Urinary bladder (tissue), 4 donors: ENCODE measurements around the gene ZNF81. TPM values are rescaled to one million over a fixed set of nuclear protein-coding genes. Genes with fewer than 3 reads are reported as not detected.
"Not testable (repeated sequence)": the region's sequence is repeated elsewhere in the genome, so short reads cannot be mapped to it uniquely, and the experiment has no call there.

Source experiments
- DNase-seq: peaks from one replicate; pipeline ENCODE4 v3.0.0-alpha.2; 2015; ENCODE audit errors: extremely low spot score
- H3K27ac ChIP-seq: one replicate; pipeline ENCODE4 v1.5.1; 2013; ENCODE audit warnings: low read depth, mild to moderate bottlenecking, moderate library complexity
- H3K36me3 ChIP-seq: one replicate; pipeline ENCODE4 v1.6.1; 2013; ENCODE audit warnings: mild to moderate bottlenecking, moderate library complexity; ENCODE audit not compliant: insufficient read depth
- H3K4me1 ChIP-seq: one replicate; pipeline ENCODE4 v1.6.1; 2013; ENCODE audit warnings: mild to moderate bottlenecking, moderate library complexity; ENCODE audit not compliant: insufficient read depth
- H3K4me3 ChIP-seq: one replicate; pipeline ENCODE4 v1.5.1; 2013; ENCODE audit warnings: low read depth, low read length
- WGBS: extraction: QIAGEN DNeasy Blood & Tissue Kit; methylation state at CpG from one replicate; pipeline ENCODE4 v1.1.7; 2013; 5-methylcytosine and 5-hydroxymethylcytosine counted together
- polyA plus RNA-seq: library from polyadenylated mRNA; stranded (reverse); fragments of 200-250 nt; gene quantifications from one replicate; pipeline ENCODE4 v1.2.3, GENCODE V29; 2013
- total RNA-seq: library from RNA; depleted of rRNA; stranded (reverse); fragments of >200 nt; gene quantifications from one replicate; pipeline ENCODE4 v1.2.3, GENCODE V29; 2014
- donor health status: healthy with polysubstance abuse.
- donor health status: healthy.

ZNF81 gene
- total and polyA plus RNA-seq, 2 donors = 2.0 to 14.4 TPM

GRCh38 chrX:47815901-47816845 lies 20.5 kb upstream of the ZNF81 start:
- Histone ChIP-seq H3K27ac (no peak overlapping the region), H3K36me3 (no peaks in the 10 kb centered on the region), H3K4me1 (no peaks in the 10 kb centered on the region), H3K4me3 (no peak overlapping the region)
- WGBS = 44% methylated on average over 4 of the region's 4 CpGs
- no peak for DNase-seq

GRCh38 chrX:47817421-47817820 lies 19.3 kb upstream of the ZNF81 start:
- H3K4me1 ChIP-seq = no peaks in the 10 kb centered on the region
- WGBS = 13% methylated on average over 1 of the region's 1 CpG

GRCh38 chrX:47817897-47818296 lies 18.8 kb upstream of the ZNF81 start:
- WGBS = 88% methylated on average over 1 of the region's 1 CpG
- H3K4me3 ChIP-seq = no peak overlapping the region

More at GRCh38 chrX:47817421-47817820, 19.3 kb upstream of the ZNF81 start:
- no peaks in the 10 kb centered on the region for H3K36me3 ChIP-seq
- no peak overlapping the region for H3K27ac ChIP-seq
- no peak overlapping the region for H3K4me3 ChIP-seq
- no peak for DNase-seq

GRCh38 chrX:47828984-47829383 lies 7.7 kb upstream of the ZNF81 start:
- DNase-seq = no peak
- Histone ChIP-seq H3K27ac (no peak overlapping the region), H3K36me3 (no peaks in the 10 kb centered on the region), H3K4me1 (no peaks in the 10 kb centered on the region), H3K4me3 (no peak overlapping the region)
- 84% methylated on average over 1 of the region's 1 CpG for WGBS

More at GRCh38 chrX:47817897-47818296, 18.8 kb upstream of the ZNF81 start:
- Histone ChIP-seq H3K4me1 (no peaks in the 10 kb centered on the region), H3K27ac (no peak overlapping the region), H3K36me3 (no peaks in the 10 kb centered on the region)
- no peak for DNase-seq

- DNase-seq = no peak
- H3K4me1 ChIP-seq = no peaks in the 10 kb centered on the region
- no peaks in the 10 kb centered on the region for H3K36me3 ChIP-seq
- WGBS = 34% methylated on average over 2 of the region's 2 CpGs
- no peak overlapping the region for H3K4me3 ChIP-seq
- H3K27ac ChIP-seq = no peak overlapping the region
Observed at GRCh38 chrX:47831788-47832187, 4.9 kb upstream of the ZNF81 start.

- Histone ChIP-seq H3K4me1 (no peaks in the 10 kb centered on the region), H3K4me3 (no peak overlapping the region), H3K27ac (no peak overlapping the region), H3K36me3 (no peaks in the 10 kb centered on the region)
- DNase-seq = no peak
- WGBS = 88% methylated on average over 1 of the region's 1 CpG
Observed at GRCh38 chrX:47838361-47838760, 1.7 kb downstream of the ZNF81 start.

- DNase-seq = no peak
- WGBS = 88% methylated on average over 4 of the region's 4 CpGs
- Histone ChIP-seq H3K4me1 (no peaks in the 10 kb centered on the region), H3K36me3 (no peaks in the 10 kb centered on the region), H3K4me3 (no peak overlapping the region), H3K27ac (no peak overlapping the region)
Observed at GRCh38 chrX:47840111-47840510, 3.4 kb downstream of the ZNF81 start.

- WGBS = 97% methylated on average over 1 of the region's 1 CpG
Observed at GRCh38 chrX:47843363-47843762, 6.7 kb downstream of the ZNF81 start.

GRCh38 chrX:47844117-47844516 lies 7.4 kb downstream of the ZNF81 start:
- 98% methylated on average over 1 of the region's 1 CpG for WGBS
- H3K4me1 ChIP-seq = no peaks in the 10 kb centered on the region
- DNase-seq = no peak
- H3K36me3 ChIP-seq = no peaks in the 10 kb centered on the region
- no peak overlapping the region for H3K27ac ChIP-seq
- no peak overlapping the region for H3K4me3 ChIP-seq

More at GRCh38 chrX:47843363-47843762, 6.7 kb downstream of the ZNF81 start:
- DNase-seq = no peak
- Histone ChIP-seq H3K4me3 (no peak overlapping the region), H3K27ac (no peak overlapping the region), H3K4me1 (no peaks in the 10 kb centered on the region), H3K36me3 (no peaks in the 10 kb centered on the region)

GRCh38 chrX:47846040-47846439 lies 9.3 kb downstream of the ZNF81 start:
- no peak for DNase-seq
- Histone ChIP-seq H3K36me3 (no peaks in the 10 kb centered on the region), H3K27ac (no peak overlapping the region), H3K4me3 (no peak overlapping the region), H3K4me1 (no peaks in the 10 kb centered on the region)
- WGBS = 64% methylated on average over 7 of the region's 7 CpGs

- no peak for DNase-seq
- H3K36me3 ChIP-seq = no peaks in the 10 kb centered on the region
- no peaks in the 10 kb centered on the region for H3K4me1 ChIP-seq
- no peak overlapping the region for H3K4me3 ChIP-seq
- WGBS = 71% methylated on average over 2 of the region's 2 CpGs
- H3K27ac ChIP-seq = no peak overlapping the region
Observed at GRCh38 chrX:47849778-47850177, 13.1 kb downstream of the ZNF81 start.

- H3K27ac ChIP-seq, H3K4me1 ChIP-seq, H3K36me3 ChIP-seq, H3K4me3 ChIP-seq, DNase-seq: not testable (repeated sequence)
- WGBS = no CpG with 5 or more reads among the region's 2 CpGs
Observed at GRCh38 chrX:47850389-47850788, 13.7 kb downstream of the ZNF81 start.

GRCh38 chrX:47850901-47851300 lies 14.2 kb downstream of the ZNF81 start:
- no peaks in the 10 kb centered on the region for H3K36me3 ChIP-seq
- DNase-seq = no peak
- H3K4me3 ChIP-seq = no peak overlapping the region
- H3K27ac ChIP-seq = no peak overlapping the region
- 78% methylated on average over 1 of the region's 1 CpG for WGBS
- no peaks in the 10 kb centered on the region for H3K4me1 ChIP-seq

- WGBS = 52% methylated on average over 10 of the region's 10 CpGs
- no peak overlapping the region for H3K27ac ChIP-seq
- no peak for DNase-seq
- no peak overlapping the region for H3K4me3 ChIP-seq
- H3K4me1 ChIP-seq = no peaks in the 10 kb centered on the region
- H3K36me3 ChIP-seq = no peaks in the 10 kb centered on the region
Observed at GRCh38 chrX:47854474-47854873, 17.8 kb downstream of the ZNF81 start.
